ENCODE data around the gene BBS9.

Gene BBS9

DNA sequence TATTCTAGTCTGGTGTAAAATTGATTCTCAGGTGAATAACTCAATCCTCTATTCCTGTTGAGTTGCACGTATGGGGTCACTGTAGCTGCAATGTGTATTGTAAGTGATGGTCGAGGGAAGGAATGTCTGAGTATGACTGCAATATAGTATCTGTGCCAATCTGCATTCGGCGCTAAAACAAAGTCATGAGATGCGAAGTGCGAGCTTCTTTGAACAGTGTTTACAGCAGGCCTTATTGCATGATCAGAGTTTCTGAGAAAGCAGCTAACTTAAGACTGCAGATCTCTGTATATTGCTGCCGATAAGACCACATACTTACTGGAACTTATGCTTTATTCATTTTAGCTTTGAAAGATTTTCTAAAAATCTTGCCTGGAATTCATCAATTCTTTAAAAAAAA lies 434.3 kb downstream of the BBS9 start:
- DNase-seq, result no peak

GRCh38 chr7:33578166-33578565 lies 448.8 kb downstream of the BBS9 start:
- no peak for DNase-seq

DNA sequence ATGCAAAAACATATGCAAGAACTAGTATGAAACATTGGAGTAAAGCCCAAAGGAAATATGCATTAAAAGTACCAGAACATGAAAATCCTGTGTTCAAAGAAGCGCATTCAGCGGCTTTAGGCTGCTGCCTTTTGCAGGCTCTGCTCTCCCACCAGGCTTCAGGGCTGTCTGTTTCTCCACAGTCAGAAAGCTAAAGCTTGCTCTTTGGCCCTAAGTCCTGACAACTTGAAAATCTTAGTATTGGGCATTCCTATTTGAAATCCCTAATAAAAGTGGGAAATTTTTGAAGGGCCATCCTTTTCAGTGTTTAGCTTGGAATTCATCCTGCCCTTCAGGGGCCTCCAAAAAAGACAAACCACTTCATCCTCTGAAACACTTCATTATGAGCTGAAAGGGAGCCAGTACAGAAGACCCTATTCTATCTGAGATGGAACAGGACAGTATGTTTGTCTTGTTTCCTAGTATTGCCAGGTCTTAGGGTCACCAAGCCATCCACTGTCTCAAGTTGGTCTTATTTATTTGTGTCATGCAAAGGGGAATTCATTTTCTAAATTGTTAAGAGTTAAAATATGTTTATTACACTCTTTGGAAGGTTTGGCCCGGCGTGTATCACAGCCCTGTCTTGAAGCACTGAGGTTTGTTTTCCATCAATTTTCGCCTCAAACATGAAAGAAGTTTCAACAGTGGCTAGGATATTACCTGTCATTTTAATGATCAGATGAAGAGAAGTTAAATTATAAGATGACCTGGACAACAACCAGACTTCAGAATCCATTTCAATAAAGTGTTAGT lies 449.7 kb downstream of the BBS9 start:
- no peak for DNase-seq

- no peak for DNase-seq
Observed at GRCh38 chr7:33579673-33579960, 450.3 kb downstream of the BBS9 start.

GRCh38 chr7:33581236-33581635 lies 451.9 kb downstream of the BBS9 start:
- no peak for DNase-seq

DNA sequence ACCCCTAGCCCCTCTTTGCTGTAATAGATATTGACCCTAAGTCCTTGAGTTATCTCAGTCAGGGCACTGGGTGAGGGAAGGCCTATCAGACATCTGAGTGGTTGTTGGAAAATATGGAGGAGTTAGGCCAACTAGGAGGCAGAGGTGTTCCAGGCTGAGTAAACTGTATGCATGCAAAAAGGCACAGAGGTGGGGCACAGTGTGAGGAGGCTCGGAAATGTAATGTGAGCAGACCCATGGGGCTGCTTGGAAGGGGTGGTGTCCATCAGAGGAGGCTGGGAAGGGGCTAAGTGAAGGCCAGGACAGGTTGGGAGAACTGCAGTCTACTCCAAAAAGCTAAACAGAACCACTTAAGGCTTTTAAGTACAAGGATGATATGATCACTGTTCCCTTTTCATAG lies 452.7 kb downstream of the BBS9 start:
- no peak for DNase-seq

- no peak for DNase-seq
Observed at GRCh38 chr7:33582533-33582932, 453.2 kb downstream of the BBS9 start.

DNA sequence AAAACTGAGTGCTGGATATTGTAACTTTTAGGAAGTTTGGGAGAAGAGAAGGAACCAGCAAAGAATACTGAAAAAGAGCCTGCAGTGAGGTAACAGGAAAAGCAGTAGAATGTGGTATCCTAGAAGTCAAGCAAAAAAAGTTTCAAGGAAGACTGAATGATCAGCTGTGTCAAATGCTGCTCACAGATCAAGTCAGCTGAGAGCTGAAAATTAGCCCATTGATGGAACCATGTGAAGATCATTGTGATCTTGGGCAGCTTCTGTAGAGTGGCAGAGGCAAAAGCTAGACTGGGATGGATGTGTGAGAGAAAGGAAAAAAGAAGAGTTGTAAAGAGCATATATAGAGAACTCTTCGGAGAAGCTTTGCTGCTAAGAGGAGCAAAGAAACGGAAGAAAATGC lies 460.5 kb downstream of the BBS9 start:
- no peak for DNase-seq

DNA sequence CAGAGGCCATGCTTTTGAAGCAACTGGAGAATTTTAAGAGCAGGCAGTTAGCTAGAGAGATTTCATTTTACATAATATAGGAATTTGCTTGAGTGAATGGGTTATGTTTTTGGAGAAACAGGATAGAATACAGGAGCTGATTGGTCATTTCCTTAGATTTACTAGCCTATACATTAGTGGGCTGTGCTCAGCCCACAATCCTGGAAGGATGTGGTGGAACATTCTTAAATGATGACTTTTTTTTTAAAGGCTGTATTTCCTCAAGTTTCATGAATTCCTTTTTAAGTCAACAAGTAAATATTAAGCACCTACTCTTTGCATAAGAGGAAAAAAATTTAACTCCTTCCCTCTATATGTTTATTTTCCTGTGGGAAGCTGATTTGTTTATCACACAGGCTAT lies 461.6 kb downstream of the BBS9 start:
- DNase-seq, result no peak

GRCh38 chr7:33591490-33591889 lies 462.1 kb downstream of the BBS9 start:
- no peak for DNase-seq

GRCh38 chr7:33592718-33593117 lies 463.4 kb downstream of the BBS9 start:
- DNase-seq, result no peak

DNA sequence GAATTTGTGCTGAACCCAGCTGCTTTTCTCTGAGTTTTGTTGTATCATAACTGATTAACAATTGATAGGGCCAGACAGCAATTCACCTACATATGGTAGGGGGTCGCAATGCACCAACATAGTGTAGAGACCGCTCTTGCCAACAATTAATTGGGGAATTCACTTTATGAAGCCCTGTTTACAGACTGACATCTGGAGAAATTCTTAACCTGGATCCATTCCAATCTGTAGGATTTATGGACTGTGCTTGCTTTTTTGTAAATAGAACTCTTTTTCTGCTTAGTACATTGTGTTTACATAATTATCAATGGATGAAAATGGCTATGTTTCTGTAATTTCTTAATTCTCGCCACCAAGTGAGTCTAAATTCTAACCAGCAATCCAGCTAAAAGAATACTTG lies 464.2 kb downstream of the BBS9 start:
- DNase-seq, result no peak

DNA sequence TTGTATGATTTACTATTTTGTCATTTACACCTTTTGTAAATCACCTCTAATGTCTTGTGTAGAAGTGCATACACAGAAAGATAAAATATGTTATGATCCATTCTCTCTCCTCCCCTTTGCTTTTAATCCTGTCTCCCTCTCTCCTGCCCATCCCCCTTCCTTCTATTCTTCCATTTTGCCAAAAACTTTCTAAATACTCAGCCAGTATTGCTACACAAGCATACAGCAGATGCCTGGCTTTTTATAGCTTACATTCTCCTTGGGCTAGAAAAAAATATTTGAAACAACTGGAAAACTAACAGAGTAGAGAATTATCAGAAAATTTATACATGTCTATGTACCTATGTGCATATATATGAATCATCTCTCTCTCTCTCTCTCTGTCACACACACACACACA lies 467.3 kb downstream of the BBS9 start:
- no peak for DNase-seq

DNA sequence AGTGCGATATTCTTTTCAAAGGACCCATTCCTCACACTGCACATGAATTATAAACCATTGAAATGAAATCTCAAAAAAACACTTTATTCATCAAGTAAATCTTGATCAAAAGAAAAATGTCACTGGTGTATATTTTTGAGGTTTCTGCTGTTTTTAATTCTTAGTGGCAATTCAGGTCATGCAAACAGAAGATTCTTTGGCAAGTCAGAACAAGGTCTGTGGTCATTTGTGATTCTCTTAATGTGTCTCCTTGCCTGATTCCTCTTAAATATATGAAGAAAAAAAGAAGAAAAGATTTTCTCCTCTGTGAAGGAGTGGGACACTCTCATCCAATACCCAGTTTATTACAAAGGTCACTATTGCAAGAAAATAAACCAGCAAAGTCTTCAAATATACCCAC lies 467.8 kb downstream of the BBS9 start:
- no peak for DNase-seq

DNA sequence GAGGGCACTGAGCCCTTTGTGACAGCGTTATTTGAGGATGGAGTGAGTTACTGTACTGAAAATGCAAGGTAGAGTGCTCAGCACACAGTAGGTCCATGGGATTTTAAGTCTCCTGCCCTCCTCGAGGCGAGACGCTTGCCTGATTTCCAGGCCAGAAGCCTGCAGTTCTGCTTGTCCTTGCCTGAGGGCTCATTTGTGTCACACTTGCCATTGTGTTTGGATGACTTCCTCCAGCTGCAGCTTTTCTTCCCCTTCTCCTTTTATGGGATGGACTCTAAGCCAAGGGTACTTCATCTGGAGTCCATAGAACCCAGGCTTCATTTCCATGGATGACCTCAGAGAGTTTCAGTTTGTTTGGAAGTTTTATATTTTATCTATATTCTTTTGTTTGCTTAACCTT lies 471.7 kb downstream of the BBS9 start:
- DNase-seq, result no peak

GRCh38 chr7:33601884-33602283 lies 472.5 kb downstream of the BBS9 start:
- DNase-seq, result no peak

DNA sequence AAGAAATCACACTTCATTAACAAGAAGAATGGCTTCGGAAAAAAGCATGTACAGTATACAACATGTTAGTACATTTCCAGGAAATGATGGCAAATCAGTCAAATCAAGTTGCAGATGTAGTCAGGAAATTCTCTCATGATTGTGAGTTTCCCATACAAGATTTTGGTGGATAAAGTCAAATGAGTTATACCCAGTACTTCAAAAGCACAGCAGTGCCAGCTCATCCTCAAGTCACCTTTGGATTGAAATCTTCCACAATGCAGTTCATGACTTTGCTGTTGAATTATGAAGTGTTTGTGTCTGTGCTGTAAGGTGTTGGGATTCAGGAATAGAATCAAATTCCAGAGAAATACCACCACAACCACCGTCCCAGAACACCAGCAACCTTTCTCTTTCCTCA lies 474.7 kb downstream of the BBS9 start:
- DNase-seq, result no peak

GRCh38 chr7:33610918-33611317 lies 481.6 kb downstream of the BBS9 start:
- DNase-seq, result no peak

GRCh38 chr7:33612442-33612841 lies 483.1 kb downstream of the BBS9 start:
- no peak for DNase-seq

GRCh38 chr7:33614357-33615117 lies 485.2 kb downstream of the BBS9 start:
- DNase-seq, result no peak

- no peak for DNase-seq
Observed at GRCh38 chr7:33616752-33617151, 487.4 kb downstream of the BBS9 start.

GRCh38 chr7:33619264-33619663 lies 489.9 kb downstream of the BBS9 start:
- no peak for DNase-seq

DNA sequence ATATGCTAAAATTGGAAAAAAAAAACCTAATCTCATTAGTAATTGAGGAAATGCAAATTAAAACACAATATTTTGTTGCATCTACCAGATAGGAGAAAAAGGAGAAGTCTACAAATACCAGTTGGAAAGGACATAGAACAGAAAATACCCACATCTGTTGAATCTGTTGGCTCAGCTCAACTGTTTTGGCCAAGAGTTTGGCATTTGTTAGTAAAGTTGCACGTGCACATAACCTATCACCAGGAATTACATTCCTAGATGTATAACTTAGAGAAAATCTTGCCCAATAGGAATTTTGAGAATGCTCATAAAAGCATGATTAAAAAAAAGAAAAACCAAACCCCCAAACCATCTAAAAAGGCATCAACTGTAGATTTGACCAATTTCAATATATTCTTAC lies 493.9 kb downstream of the BBS9 start:
- DNase-seq, result no peak

- no peak for DNase-seq
Observed at GRCh38 chr7:33624215-33624614, 494.9 kb downstream of the BBS9 start.

DNA sequence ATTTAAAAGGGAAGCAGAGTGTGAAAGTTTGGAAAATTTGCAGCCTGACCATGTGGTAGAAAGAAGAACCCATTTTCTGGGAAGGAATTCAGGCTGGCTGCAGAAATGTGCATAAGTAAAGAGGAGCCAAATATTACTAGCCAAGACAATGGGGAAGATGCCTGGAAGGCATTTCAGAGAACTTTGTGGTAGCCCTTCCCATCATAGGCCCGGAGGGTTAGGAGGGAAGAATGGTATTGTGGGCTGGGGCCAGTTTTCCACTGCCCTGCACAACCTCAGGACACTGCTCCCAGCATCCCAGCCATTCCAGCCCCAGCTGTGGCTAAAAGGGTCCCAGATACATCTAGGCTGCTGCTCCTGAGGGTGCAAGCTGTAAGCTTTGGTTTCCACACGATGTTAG lies 497.5 kb downstream of the BBS9 start:
- no peak for DNase-seq
